ENCODE data around the gene INAFM1. TPM values are rescaled to one million over a fixed set of nuclear protein-coding genes. Genes with fewer than 3 reads are reported as not detected.

INAFM1 gene
- total RNA-seq, 4 donors from 2014 or later: 6.0 to 13.6 (median 8.2) TPM

DNA sequence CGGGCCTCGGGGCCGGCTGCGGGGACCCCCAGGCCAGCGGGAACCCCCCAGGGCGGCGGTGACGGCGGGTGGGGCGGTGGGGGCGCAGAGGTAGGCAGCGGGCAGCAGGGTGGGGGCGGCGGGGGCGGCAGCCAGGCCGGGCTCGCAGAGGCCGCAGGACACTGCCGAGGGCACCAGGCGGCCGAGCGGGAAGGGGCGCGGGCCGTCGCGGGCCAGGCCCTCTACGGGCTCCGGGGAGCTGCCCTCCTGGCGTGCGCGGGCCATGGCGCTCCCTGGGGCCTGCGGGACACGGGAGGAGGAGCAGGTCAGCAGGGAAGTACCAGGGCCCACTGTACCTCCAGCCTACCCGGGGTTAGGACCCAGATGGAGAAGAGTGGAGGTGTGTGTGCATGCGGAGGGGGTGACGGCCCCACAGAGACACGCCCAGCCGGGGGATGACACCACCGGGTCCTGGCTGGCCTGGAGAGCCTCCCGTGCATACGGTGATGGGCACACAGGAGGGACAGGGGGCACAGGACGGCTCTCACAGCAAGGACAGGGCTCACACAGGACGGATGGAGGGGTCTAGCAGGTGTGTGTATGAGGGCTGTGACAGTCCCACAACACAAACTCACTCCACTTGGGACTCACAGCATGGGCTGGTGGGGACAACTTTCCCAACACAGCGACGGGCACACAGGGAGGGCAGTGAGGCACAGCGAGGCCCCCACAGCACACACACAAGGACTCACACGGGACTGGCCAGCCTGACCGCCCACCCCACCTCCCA is 46.3 kb upstream of the INAFM1 start:
- WGBS, 2 donors: 3 to 5% methylated on average over 26 to 28 of the region's 50 CpGs
- intact Hi-C loops (cut with DNase I; ENCODE audit: low total_unique reads): no loop called here
- TF ChIP-seq, protein P1, sequence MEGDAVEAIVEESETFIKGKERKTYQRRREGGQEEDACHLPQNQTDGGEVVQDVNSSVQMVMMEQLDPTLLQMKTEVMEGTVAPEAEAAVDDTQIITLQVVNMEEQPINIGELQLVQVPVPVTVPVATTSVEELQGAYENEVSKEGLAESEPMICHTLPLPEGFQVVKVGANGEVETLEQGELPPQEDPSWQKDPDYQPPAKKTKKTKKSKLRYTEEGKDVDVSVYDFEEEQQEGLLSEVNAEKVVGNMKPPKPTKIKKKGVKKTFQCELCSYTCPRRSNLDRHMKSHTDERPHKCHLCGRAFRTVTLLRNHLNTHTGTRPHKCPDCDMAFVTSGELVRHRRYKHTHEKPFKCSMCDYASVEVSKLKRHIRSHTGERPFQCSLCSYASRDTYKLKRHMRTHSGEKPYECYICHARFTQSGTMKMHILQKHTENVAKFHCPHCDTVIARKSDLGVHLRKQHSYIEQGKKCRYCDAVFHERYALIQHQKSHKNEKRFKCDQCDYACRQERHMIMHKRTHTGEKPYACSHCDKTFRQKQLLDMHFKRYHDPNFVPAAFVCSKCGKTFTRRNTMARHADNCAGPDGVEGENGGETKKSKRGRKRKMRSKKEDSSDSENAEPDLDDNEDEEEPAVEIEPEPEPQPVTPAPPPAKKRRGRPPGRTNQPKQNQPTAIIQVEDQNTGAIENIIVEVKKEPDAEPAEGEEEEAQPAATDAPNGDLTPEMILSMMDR (IDR thresholded peaks at IDR 0.05): no peak
- no peak for TF ChIP-seq POLR2A (IDR thresholded peaks at IDR 0.05)
- H3K4me3 ChIP-seq (ENCODE audit: low read depth, poor library complexity, severe bottlenecking): peak overlapping the region; percentile 19
- DNase-seq (ENCODE audit: low spot score in 2 of 2): peak; percentile 45 to 93

DNA sequence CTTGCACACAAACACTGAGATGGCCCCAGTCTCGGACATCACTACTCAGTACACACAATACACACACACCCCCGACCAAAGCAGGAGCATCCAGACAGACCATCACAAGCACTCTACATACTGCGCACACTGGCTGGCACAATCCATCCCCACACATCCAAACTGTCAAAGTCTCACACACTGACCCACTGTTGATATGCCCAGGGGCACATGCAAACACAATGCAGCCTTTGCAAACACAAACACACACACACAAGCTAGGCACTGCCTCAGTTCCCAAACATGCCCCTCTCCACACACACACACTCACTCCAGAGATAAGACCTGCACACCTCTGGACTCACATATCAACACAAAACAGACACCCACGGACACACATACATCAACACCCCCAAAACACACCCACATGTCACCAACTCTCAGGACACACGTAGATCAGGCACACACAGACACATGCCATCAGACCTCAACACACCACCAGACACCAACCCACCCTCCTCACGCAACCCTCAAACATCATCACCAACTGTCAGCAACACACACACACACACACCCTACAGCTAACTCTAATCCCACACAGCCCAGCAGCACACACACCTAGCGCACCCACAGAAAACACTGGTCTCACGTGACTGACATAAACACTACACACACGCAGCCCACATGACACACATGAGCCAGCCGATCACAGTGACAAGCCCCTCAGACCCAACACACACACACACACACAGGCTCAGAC is 45.6 kb upstream of the INAFM1 start:
- TF ChIP-seq, protein P1 (IDR thresholded peaks at IDR 0.05): no peak
- TF ChIP-seq POLR2A (IDR thresholded peaks at IDR 0.05): no peak
- DNase-seq (ENCODE audit: low spot score in 2 of 2): no peak
- intact Hi-C loops (cut with DNase I; ENCODE audit: low total_unique reads): no loop called here
- 8 to 9% methylated on average over 10 of the region's 10 CpGs for WGBS, 2 donors
- no peak overlapping the region for H3K4me3 ChIP-seq (ENCODE audit: low read depth, poor library complexity, severe bottlenecking)

DNA sequence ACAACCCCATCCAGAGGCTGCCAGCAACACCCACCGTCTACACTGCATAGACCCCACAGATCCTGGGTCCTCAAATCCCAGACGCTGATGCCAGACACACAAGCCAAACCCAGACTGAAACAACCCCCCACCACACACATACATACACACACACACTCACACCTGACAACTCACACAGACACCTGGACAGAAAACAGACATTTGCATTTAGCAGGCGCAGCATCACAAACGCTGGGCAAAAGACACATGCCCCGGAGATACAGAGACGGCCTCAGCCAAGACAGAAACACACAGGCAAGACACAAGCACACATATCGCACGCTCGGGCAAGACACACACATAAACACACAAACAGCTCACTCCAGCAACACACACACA is 45.0 kb upstream of the INAFM1 start:
- TF ChIP-seq, protein P1 (IDR thresholded peaks at IDR 0.05): no peak
- TF ChIP-seq POLR2A (IDR thresholded peaks at IDR 0.05): no peak
- peak overlapping the region; percentile 97 for H3K4me3 ChIP-seq (ENCODE audit: low read depth, poor library complexity, severe bottlenecking)
- WGBS, 2 donors: 2 to 3% methylated on average over 9 of the region's 9 CpGs
- intact Hi-C loops (cut with DNase I; ENCODE audit: low total_unique reads): no loop called here
- no peak for DNase-seq (ENCODE audit: low spot score in 2 of 2)

DNA sequence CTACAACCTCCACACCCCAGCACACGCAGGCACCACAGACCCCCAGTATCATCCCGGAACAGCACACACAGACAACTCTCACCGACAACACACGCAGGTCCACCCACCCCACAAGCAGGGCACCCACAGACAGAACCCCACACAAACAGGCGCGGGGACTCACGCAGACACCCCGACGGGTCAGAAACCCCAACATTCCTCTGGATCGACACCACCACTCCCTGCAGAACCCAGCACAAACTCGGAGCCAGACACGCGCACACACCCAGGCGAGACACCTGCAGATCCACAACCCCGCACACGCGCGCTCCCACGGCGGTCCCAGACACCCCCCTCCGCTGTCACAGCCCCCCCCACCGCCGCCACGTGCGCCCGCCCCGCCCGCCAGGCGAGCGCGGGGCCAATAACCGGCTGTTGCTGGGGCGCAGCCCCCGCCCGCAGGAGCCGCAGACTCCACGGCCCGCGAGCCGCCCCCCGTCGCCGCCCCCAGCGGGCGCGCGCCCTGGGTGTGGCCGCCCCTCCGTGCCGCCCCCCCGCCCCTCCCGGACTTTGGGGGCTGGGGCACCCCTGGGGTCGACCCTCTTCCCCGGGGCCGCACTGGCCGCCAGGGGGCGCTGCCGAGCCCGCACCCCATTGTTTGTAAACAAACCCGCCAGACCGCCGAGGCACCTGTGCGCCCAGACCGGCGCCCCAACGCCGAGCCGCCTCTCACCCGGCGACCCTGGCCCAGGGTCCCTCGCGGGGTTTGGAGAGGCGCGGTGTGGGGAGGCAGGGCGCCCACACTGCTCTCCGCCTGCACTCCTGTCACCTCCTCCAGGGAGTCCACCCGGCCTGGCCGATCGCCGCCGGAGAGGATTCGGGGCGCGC is 44.4 kb upstream of the INAFM1 start:
- H3K4me3 ChIP-seq (ENCODE audit: low read depth, poor library complexity, severe bottlenecking): peak overlapping the region; percentile 97
- intact Hi-C loops (cut with DNase I; ENCODE audit: low total_unique reads): no loop called here
- TF ChIP-seq, protein P1 (IDR thresholded peaks at IDR 0.05): no peak
- TF ChIP-seq POLR2A (IDR thresholded peaks at IDR 0.05): no peak
- 0% methylated on average over 18 to 31 of the region's 84 CpGs for WGBS, 2 donors
- DNase-seq (ENCODE audit: low spot score in 2 of 2): peak; percentile 54 to 96

DNA sequence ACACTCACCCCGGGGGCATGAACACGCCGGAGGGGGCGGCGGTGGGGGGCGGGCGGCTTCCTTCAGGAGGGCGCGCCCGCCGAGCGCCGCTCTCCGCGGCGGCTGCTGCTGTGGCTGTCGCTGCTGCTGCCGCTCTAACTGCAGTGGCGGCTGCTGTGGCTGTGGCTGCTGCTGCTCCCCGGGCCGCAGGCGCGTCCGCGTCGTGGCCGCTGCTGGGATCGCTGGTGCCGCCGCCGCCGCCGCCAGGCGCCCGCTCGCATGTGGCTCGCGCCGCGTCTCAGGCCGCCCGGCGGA is 43.8 kb upstream of the INAFM1 start, which contains the start of gene BBC3:
Gene BBC3, minus strand, starts transcription at position 279 of the 294 bp plus-strand sequence. CDS start 2,768 bp downstream, outside the sequence.
- no peak for TF ChIP-seq POLR2A (IDR thresholded peaks at IDR 0.05)
- TF ChIP-seq, protein P1 (IDR thresholded peaks at IDR 0.05): no peak
- 0% methylated on average over 9 of the region's 43 CpGs; no CpG with 5 or more reads in 1 of the 2 donors for WGBS, 2 donors
- intact Hi-C loops (cut with DNase I; ENCODE audit: low total_unique reads): no loop called here
- no peak for DNase-seq (ENCODE audit: low spot score in 2 of 2)
- H3K4me3 ChIP-seq (ENCODE audit: low read depth, poor library complexity, severe bottlenecking): peak within 1 kb of the TSS; percentile 97

Measured in lower leg skin (tissue), 4 donors.